ENCODE measurements around the gene GAGE13. TPM values are rescaled to one million over a fixed set of nuclear protein-coding genes. Genes with fewer than 3 reads are reported as not detected.
"Not testable (repeated sequence)": the region's sequence is repeated elsewhere in the genome, so short reads cannot be mapped to it uniquely, and the experiment has no call there.

The GAGE13 gene
- total and polyA plus RNA-seq, 2 of the 8 experiments (the other 6 are each of a cell fraction or from before 2014, with no cell fraction given) = not detected

GRCh38 chrX:49323735-49324134 lies 7.6 kb upstream of the GAGE13 start:
- H2BK20ac ChIP-seq (ENCODE audit: low read length); H3K36me3 ChIP-seq (ENCODE audit: control insufficient read depth in 2 of 4, insufficient read depth in 4 of 4, low read length in 3 of 4); H3K23ac ChIP-seq (ENCODE audit: insufficient read length); H2AFZ ChIP-seq (ENCODE audit: low read length); H3K79me2 ChIP-seq (ENCODE audit: control insufficient read depth in 1 of 2, insufficient read depth in 2 of 2, low read length in 2 of 2); H3K4me1 ChIP-seq (replicated peaks in 1 of 4; ENCODE audit: control insufficient read depth in 3 of 4, insufficient read depth in 4 of 4, low read length in 3 of 4); H4K8ac ChIP-seq (ENCODE audit: extremely low read depth, insufficient read depth, low read length); H3K4me2 ChIP-seq (ENCODE audit: insufficient read depth in 1 of 2, low read depth in 2 of 2, low read length in 2 of 2); H3K14ac ChIP-seq (ENCODE audit: insufficient read length); CTCF ChIA-PET (ENCODE audit: partially characterized antibody); H3K27me3 ChIP-seq (replicated peaks in 1 of 4; ENCODE audit: control insufficient read depth in 3 of 4, extremely low read depth in 1 of 4, insufficient read depth in 3 of 4, low read length in 3 of 4); DNase-seq (ENCODE audit: low read depth in 1 of 2, low spot score in 2 of 2); H3K79me1 ChIP-seq (ENCODE audit: low read depth, low read length); H4K5ac ChIP-seq (ENCODE audit: insufficient read length, low read depth, low read length); H3K18ac ChIP-seq (ENCODE audit: extremely low read depth, low read length); H2BK120ac ChIP-seq (replicated peaks; ENCODE audit: low read depth, low read length); H4K20me1 ChIP-seq (replicated peaks in 1 of 2; ENCODE audit: control insufficient read depth in 1 of 2, insufficient read depth in 2 of 2, low read length in 2 of 2); H3K4me3 ChIP-seq (ENCODE audit: extremely low read depth in 1 of 4, insufficient read depth in 2 of 4, low read depth in 3 of 4, low read length in 4 of 4); H4K91ac ChIP-seq (replicated peaks; ENCODE audit: insufficient read length, low read length); H3K9ac ChIP-seq (replicated peaks in 1 of 4; ENCODE audit: extremely low read depth in 1 of 4, low read depth in 3 of 4, low read length in 3 of 4); H3K23me2 ChIP-seq (ENCODE audit: low read depth, low read length); POLR2A ChIA-PET (ENCODE audit: partially characterized antibody); H3K27ac ChIP-seq (ENCODE audit: low read depth, low read length); H3K4ac ChIP-seq (replicated peaks; ENCODE audit: insufficient read length, low read depth, low read length); H2BK12ac ChIP-seq (ENCODE audit: low read depth, low read length); H3K56ac ChIP-seq (replicated peaks; ENCODE audit: insufficient read length, low read depth, low read length); H2BK15ac ChIP-seq (ENCODE audit: low read length); H2AK5ac ChIP-seq (ENCODE audit: low read depth, low read length); H3K9me3 ChIP-seq (ENCODE audit: insufficient read depth in 2 of 2, low read depth in 1 of 2, low read length in 1 of 2); H2BK5ac ChIP-seq (ENCODE audit: low read depth, low read length); FAIRE-seq: not testable (repeated sequence)
- 82% methylated on average over 2 of the region's 7 CpGs; no CpG with 5 or more reads in 1 of the 2 experiments for whole genome bisulfite sequencing, 2 experiments (ENCODE audit: extremely low coverage in 1 of 2, insufficient coverage in 1 of 2, insufficient read length in 1 of 2, insufficient replicate concordance in 2 of 2, low coverage in 1 of 2, low lambda C conversion rate in 2 of 2, missing lambda C conversion rate in 1 of 2)

- H3K79me1 ChIP-seq (ENCODE audit: low read depth, low read length); H3K79me2 ChIP-seq (ENCODE audit: control insufficient read depth in 1 of 2, insufficient read depth in 2 of 2, low read length in 2 of 2); H2BK15ac ChIP-seq (ENCODE audit: low read length); H2AK5ac ChIP-seq (ENCODE audit: low read depth, low read length); H2AFZ ChIP-seq (ENCODE audit: low read length); H3K27ac ChIP-seq (ENCODE audit: low read depth, low read length); H4K5ac ChIP-seq (ENCODE audit: insufficient read length, low read depth, low read length); H3K4me1 ChIP-seq (replicated peaks in 1 of 4; ENCODE audit: control insufficient read depth in 3 of 4, insufficient read depth in 4 of 4, low read length in 3 of 4); H3K4ac ChIP-seq (replicated peaks; ENCODE audit: insufficient read length, low read depth, low read length); H4K20me1 ChIP-seq (replicated peaks in 1 of 2; ENCODE audit: control insufficient read depth in 1 of 2, insufficient read depth in 2 of 2, low read length in 2 of 2); H3K14ac ChIP-seq (ENCODE audit: insufficient read length); H3K23me2 ChIP-seq (ENCODE audit: low read depth, low read length); H2BK120ac ChIP-seq (replicated peaks; ENCODE audit: low read depth, low read length); H3K27me3 ChIP-seq (replicated peaks in 1 of 4; ENCODE audit: control insufficient read depth in 3 of 4, extremely low read depth in 1 of 4, insufficient read depth in 3 of 4, low read length in 3 of 4); H3K9ac ChIP-seq (replicated peaks in 1 of 4; ENCODE audit: extremely low read depth in 1 of 4, low read depth in 3 of 4, low read length in 3 of 4); H3K9me3 ChIP-seq (ENCODE audit: insufficient read depth in 2 of 2, low read depth in 1 of 2, low read length in 1 of 2); H2BK5ac ChIP-seq (ENCODE audit: low read depth, low read length); FAIRE-seq; H3K56ac ChIP-seq (replicated peaks; ENCODE audit: insufficient read length, low read depth, low read length); DNase-seq (ENCODE audit: low read depth in 1 of 2, low spot score in 2 of 2); H4K8ac ChIP-seq (ENCODE audit: extremely low read depth, insufficient read depth, low read length); CTCF ChIA-PET (ENCODE audit: partially characterized antibody); H3K23ac ChIP-seq (ENCODE audit: insufficient read length); H3K36me3 ChIP-seq (ENCODE audit: control insufficient read depth in 2 of 4, insufficient read depth in 4 of 4, low read length in 3 of 4); H3K4me3 ChIP-seq (ENCODE audit: extremely low read depth in 1 of 4, insufficient read depth in 2 of 4, low read depth in 3 of 4, low read length in 4 of 4); H2BK20ac ChIP-seq (ENCODE audit: low read length); H3K4me2 ChIP-seq (ENCODE audit: insufficient read depth in 1 of 2, low read depth in 2 of 2, low read length in 2 of 2); H3K18ac ChIP-seq (ENCODE audit: extremely low read depth, low read length); H4K91ac ChIP-seq (replicated peaks; ENCODE audit: insufficient read length, low read length); POLR2A ChIA-PET (ENCODE audit: partially characterized antibody); H2BK12ac ChIP-seq (ENCODE audit: low read depth, low read length): not testable (repeated sequence)
- WGBS, 2 experiments (ENCODE audit: extremely low coverage in 1 of 2, insufficient coverage in 1 of 2, insufficient read length in 1 of 2, insufficient replicate concordance in 2 of 2, low coverage in 1 of 2, low lambda C conversion rate in 2 of 2, missing lambda C conversion rate in 1 of 2) = 100% methylated on average over 2 of the region's 11 CpGs; no CpG with 5 or more reads in 1 of the 2 experiments
Measured at GRCh38 chrX:49330421-49330820, 961 bp upstream of the GAGE13 start.
